ENCODE measurements around the gene TAF8. TPM values are rescaled to one million over a fixed set of nuclear protein-coding genes. Genes with fewer than 3 reads are reported as not detected.

TAF8 gene
- polyA plus RNA-seq, 6 donors from 2014 or later, result 10.3 to 25.6 (median 18.6) TPM

DNA sequence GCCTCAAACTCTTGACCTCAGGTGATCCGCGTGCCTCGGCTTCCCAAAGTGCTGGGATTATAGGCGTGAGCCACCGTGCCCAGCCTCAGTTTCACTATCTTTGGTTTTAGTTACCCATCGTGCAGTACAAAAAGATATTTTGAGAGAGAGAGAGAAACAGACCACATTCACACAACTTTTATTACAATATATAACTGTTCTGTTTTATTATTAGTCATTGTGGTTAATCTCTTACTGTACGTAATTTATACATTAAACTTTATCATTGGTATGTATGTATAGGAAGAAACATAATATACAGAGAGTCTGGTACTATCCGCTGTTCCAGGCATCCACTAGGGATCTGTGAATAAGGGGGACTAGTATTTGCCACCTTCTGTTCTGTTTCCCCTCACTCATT lies 29.4 kb upstream of the TAF8 start:
- H3K4me3 Mint-ChIP-seq, result peak overlapping the region in 6 of 8 donors; percentile 73 to 86 (median 77)

DNA sequence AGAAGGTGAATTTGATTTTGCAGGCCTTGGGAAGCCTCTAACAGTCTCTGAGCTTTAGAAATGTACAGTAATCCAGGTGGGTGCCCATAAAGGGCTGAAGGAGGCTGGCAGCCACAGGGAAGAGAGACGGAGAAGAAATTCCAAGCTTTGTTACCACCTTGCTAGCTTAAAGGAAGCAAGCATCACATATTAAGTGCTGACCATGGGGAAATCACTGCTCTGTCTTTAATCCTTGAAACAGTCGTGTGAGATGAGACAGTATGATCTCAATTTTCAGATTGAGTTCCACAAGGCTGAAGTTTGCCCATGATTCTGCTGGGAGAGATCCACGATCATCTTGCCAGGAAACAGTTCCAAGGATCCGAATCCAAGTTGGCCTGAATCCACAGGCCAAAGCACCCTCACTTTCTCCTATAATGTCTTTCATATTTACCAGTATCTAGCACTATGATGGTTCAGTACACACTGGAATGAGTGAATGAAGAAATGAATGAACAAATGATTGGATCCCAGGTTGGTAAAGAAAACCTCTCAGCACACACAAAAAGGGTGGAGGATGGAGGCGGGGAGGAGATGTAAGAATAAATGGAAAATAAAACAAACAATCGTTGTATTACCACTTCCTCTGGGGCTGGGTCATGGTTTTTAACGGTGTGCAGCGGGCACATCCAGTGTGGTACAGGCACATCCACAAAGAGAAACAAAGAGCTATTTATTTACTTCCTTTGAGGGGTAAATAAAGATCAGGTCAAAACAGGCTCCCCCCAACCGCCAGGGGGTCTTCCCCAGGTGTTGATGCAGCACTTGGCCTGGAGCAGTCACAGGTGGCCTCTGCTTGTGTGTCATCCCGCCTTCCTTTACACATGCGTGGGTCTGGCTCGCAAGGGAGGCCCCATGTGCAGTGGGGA lies 28.2 kb upstream of the TAF8 start:
- H3K36me3 Mint-ChIP-seq, result no peaks in the 10 kb centered on the region

More for the DNA sequence above, 29.4 kb upstream of the TAF8 start:
- Mint-ChIP-seq H3K9me3 (no peaks in the 10 kb centered on the region), H3K4me1 (peaks cover 56 to 81% (median 60%) of the 10 kb centered on the region in 3 donors), H3K27me3 (no peaks in the 10 kb centered on the region), H3K27ac (peak overlapping the region; percentile 22 to 97 (median 88)), H3K36me3 (no peaks in the 10 kb centered on the region)
- ATAC-seq (ENCODE audit: low read depth in 2 of 2), result no peak
- no peak for DNase-seq

DNA sequence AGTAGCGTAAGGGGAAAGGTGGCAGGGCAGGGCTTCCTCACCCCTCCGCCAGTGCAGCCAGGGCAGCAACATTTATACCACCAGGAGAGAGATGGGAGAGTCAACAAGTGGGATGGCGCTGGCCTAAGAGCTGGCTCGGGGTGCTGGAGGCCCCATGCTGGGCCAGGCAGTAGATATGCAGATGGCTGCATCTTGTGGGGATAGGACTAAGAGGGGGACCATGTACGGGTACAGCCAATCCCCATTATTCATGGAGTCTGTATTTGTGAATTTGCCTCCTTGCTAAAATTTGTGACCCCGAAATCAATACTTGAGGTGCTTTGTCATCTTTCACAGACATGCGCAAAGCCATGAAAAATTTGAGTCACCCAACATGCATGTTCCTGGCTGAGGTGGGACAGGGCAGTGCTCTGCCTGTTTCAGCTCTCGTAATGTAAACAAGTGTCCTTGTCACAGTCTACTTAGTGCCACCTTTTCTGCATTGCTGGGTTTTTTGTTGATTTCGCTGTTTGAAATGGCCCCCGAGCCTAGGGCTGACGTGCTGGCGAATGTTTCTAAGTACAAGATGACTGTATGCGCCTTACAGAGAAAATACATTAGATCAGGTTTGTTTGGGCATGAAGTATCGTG lies 27.5 kb upstream of the TAF8 start:
- peaks cover 65 to 96% (median 71%) of the 10 kb centered on the region in 3 donors for H3K4me1 Mint-ChIP-seq
- peak overlapping the region; percentile 50 to 89 (median 81) for H3K4me3 Mint-ChIP-seq
- H3K27me3 Mint-ChIP-seq, result no peaks in the 10 kb centered on the region
- no peak for ATAC-seq (ENCODE audit: low read depth in 2 of 2)
- H3K27ac Mint-ChIP-seq, result peak overlapping the region; percentile 88 to 97 (median 92)
- no peaks in the 10 kb centered on the region for H3K36me3 Mint-ChIP-seq
- no peaks in the 10 kb centered on the region for H3K9me3 Mint-ChIP-seq
- no peak for DNase-seq

More for the DNA sequence above, 28.2 kb upstream of the TAF8 start:
- H3K27me3 Mint-ChIP-seq, result no peaks in the 10 kb centered on the region
- H3K4me3 Mint-ChIP-seq, result peak overlapping the region; percentile 50 to 89 (median 81)
- peak overlapping the region; percentile 86 to 97 (median 95) for H3K27ac Mint-ChIP-seq
- peaks cover 62 to 92% (median 65%) of the 10 kb centered on the region in 3 donors for H3K4me1 Mint-ChIP-seq
- peak; percentile 69 to 72 for ATAC-seq (ENCODE audit: low read depth in 2 of 2)
- no peaks in the 10 kb centered on the region for H3K9me3 Mint-ChIP-seq
- peak; percentile 84 for DNase-seq

DNA sequence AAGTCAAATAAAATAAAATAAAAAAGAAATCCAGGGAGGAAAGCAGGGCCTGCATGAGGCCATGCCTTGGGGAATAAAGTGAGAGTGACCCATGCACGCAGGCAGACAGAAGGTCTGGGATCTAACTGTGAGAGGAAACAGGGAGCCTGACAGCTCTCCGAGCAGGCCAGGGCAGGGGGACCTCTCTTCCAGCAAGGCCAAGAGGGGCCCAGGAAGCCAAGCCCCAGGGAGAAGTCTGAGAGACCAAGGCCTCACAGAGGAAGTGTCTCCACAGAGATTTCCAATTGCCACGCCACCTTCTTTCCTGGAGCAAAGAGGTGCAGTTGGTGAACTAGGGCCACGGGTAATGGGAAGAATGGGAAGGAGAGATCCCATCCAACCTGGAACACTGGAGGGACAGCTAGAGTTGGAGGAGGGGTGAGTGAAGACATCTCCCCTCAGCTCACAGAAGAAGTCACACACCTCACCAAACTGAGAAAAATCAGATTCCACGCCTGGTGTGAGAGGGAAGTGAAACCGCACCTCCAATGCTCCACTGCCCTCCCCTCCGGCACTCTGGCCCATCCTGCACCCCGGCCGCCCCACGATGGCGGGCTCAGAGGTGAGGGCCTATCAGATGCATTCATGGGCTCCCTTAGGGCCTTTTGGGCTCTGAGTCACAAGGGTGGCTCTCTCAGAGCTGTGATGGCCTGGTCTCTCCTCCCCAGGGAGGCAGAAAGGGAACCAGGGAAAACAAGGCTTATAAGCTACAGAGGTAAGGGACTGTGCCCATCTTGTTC lies 25.1 kb upstream of the TAF8 start:
- H3K9me3 Mint-ChIP-seq, result no peaks in the 10 kb centered on the region
- ATAC-seq (ENCODE audit: low read depth in 2 of 2), result peak; percentile 81 to 84
- peak; percentile 90 for DNase-seq
- H3K36me3 Mint-ChIP-seq, result no peaks in the 10 kb centered on the region
- peaks cover 84 to 98% (median 87%) of the 10 kb centered on the region in 3 donors for H3K4me1 Mint-ChIP-seq
- peak overlapping the region; percentile 88 to 99 (median 97) for H3K27ac Mint-ChIP-seq
- no peaks in the 10 kb centered on the region for H3K27me3 Mint-ChIP-seq
- peak overlapping the region; percentile 41 to 90 (median 81) for H3K4me3 Mint-ChIP-seq

DNA sequence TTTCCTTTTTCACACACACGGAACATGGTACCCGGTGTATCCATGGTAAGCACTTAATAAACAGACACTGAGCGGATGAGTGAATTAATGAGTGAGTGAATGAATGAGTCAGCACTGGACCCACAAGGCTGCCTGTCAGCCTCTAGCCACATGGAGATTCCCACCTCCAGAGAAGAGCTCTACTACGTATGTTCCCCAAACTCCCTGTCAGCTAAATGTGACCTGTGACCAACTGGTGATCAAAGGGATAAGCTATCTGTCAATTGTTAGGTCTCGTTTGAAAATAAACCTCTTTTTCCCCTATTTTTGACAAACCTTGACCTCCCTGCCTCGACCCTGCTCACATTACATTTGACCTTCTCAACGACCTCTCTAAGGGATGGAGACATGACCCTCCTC lies 24.5 kb upstream of the TAF8 start:
- no peaks in the 10 kb centered on the region for H3K9me3 Mint-ChIP-seq
- H3K27me3 Mint-ChIP-seq, result no peaks in the 10 kb centered on the region
- peak overlapping the region; percentile 41 to 90 (median 81) for H3K4me3 Mint-ChIP-seq
- DNase-seq (no peak), ATAC-seq (ENCODE audit: low read depth in 2 of 2) (no peak)
- H3K27ac Mint-ChIP-seq, result peak overlapping the region; percentile 88 to 99 (median 97)
- no peaks in the 10 kb centered on the region for H3K36me3 Mint-ChIP-seq
- peaks cover 84 to 97% (median 87%) of the 10 kb centered on the region in 3 donors for H3K4me1 Mint-ChIP-seq

DNA sequence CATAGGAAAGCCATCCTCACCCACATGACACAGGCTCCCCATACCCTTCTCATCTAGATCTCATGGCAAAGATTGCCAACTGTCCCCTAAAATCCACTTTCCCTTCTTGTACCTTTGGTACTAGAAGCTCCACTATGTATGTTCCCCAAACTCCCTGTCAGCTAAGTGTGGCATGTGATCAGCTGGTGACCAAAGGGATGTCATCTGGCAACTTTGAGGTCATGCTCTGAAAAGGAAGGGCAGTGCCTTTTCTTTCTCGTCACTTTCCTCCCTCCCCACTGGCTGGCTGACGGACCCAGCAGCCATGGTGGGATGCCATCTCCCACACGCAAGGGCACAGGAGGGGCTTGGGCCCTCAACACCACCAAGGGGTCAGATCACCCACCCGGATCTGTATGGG lies 23.8 kb upstream of the TAF8 start:
- peaks cover 85 to 97% (median 87%) of the 10 kb centered on the region in 3 donors for H3K4me1 Mint-ChIP-seq
- H3K27me3 Mint-ChIP-seq, result no peaks in the 10 kb centered on the region
- peak overlapping the region; percentile 8 to 85 (median 70) for H3K4me3 Mint-ChIP-seq
- H3K36me3 Mint-ChIP-seq, result no peaks in the 10 kb centered on the region
- no peaks in the 10 kb centered on the region for H3K9me3 Mint-ChIP-seq
- ATAC-seq (ENCODE audit: low read depth in 2 of 2) (no peak), DNase-seq (no peak)
- peak overlapping the region; percentile 88 to 99 (median 96) for H3K27ac Mint-ChIP-seq

DNA sequence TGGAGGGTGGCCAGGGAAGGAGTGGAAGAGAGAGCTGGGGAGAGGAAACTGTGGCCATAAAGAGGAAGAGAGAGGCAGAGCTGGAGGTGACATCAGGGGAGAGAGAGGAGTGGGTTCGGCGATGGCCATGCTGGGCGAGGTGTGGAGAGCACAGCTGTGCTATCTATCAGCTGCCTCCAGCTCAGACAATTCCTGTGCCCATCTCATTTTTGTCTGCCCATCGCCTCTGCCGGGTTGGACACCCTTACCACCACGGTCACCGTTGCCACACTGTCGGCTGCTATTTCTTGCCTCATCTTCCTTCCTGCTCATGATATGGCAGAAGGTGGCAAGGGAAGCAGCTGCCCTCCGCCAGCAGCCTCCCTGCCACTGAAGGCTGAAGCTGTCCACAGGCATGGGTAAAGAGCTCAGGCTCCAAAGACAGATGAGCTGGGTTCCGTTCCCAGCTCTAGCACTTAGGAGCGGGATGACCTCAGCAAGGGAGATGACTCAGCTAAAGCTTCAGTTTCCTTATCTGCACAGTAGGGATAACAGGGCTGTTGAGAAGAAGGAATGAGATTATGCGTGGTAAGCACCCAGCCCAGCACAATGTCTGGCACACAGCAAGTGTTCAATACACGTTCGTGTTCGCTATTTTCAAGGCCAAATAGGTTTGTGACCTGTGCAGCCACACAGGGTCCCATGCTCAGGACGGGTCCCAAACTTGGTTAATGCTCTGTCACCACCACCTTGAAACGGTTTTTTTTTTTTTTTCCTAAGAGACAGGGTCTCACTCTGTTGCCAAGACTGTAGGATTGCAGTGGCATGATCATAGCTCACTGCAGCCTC lies 21.9 kb upstream of the TAF8 start:
- Mint-ChIP-seq H3K4me1 (peaks cover 73 to 92% (median 78%) of the 10 kb centered on the region in 3 donors), H3K27me3 (no peaks in the 10 kb centered on the region), H3K9me3 (no peaks in the 10 kb centered on the region), H3K4me3 (peak overlapping the region; percentile 1 to 86 (median 62)), H3K36me3 (peaks cover 5 to 6% of the 10 kb centered on the region in 2 donors), H3K27ac (peak overlapping the region; percentile 87 to 96 (median 90))
- no peak for ATAC-seq (ENCODE audit: low read depth in 2 of 2)
- DNase-seq, result no peak

DNA sequence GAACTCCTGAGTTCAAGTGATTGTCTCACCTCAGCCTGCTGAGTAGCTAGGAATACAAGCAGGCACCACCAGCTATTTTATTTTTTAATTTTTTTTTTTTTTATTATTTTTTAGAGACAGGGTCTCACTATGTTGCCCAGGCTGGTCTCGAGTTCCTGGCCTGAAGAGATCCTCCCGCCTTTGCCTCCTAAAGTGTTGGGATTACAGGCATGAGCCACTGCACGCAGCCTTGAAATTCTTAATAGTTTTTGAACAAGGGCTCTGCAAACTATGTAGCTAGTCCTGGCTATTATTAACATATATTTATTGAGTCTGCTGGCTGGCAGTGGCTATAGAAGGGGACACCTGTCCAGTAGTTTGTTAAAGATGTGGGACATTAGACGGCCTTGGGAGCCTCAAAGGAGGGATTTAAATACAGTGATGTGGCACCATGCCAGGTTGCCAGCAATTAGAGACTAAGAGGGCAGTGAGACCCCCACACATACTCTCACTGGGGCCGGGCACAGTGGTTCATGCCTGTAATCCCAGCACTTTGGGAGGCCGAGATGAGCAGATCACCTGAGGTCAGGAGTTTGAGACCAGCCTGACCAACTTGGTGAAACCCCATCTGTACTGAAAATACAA lies 21.1 kb upstream of the TAF8 start:
- peak overlapping the region in 1 of 8 donors; percentile 74 for H3K4me3 Mint-ChIP-seq
- no peaks in the 10 kb centered on the region for H3K9me3 Mint-ChIP-seq
- peak overlapping the region in 4 of 6 donors; percentile 63 to 96 (median 84) for H3K27ac Mint-ChIP-seq
- no peak for DNase-seq
- peaks cover 5 to 6% of the 10 kb centered on the region in 2 donors for H3K36me3 Mint-ChIP-seq
- ATAC-seq (ENCODE audit: low read depth in 2 of 2), result no peak
- H3K27me3 Mint-ChIP-seq, result no peaks in the 10 kb centered on the region
- peaks cover 69 to 85% (median 74%) of the 10 kb centered on the region in 3 donors for H3K4me1 Mint-ChIP-seq

DNA sequence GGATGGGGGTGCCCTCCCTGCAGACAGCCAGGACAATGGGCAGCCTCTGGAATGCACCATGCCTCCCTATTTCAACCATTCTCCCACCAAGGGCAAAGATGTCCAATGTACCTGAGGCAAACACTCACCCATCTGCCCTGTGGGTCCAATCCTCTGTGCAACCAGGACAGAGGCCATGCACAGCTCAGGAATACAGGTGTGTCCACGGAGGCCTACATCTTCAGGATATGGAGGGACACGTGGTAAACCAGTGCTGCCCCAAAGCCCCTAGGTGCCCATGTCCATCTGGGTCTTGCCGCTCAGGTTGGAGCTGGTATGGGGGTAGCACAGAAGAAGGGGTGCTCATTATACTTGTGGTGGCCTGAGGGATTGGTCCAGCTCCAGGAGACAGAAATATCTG lies 20.4 kb upstream of the TAF8 start:
- no peak for DNase-seq
- no peak for ATAC-seq (ENCODE audit: low read depth in 2 of 2)
- Mint-ChIP-seq H3K4me1 (peaks cover 68 to 82% (median 76%) of the 10 kb centered on the region in 3 donors), H3K36me3 (peaks cover 6 to 7% of the 10 kb centered on the region in 2 donors), H3K4me3 (peak overlapping the region in 4 of 8 donors; percentile 12 to 74 (median 54)), H3K27ac (peak overlapping the region in 4 of 6 donors; percentile 15 to 85 (median 82)), H3K9me3 (no peaks in the 10 kb centered on the region), H3K27me3 (no peaks in the 10 kb centered on the region)

DNA sequence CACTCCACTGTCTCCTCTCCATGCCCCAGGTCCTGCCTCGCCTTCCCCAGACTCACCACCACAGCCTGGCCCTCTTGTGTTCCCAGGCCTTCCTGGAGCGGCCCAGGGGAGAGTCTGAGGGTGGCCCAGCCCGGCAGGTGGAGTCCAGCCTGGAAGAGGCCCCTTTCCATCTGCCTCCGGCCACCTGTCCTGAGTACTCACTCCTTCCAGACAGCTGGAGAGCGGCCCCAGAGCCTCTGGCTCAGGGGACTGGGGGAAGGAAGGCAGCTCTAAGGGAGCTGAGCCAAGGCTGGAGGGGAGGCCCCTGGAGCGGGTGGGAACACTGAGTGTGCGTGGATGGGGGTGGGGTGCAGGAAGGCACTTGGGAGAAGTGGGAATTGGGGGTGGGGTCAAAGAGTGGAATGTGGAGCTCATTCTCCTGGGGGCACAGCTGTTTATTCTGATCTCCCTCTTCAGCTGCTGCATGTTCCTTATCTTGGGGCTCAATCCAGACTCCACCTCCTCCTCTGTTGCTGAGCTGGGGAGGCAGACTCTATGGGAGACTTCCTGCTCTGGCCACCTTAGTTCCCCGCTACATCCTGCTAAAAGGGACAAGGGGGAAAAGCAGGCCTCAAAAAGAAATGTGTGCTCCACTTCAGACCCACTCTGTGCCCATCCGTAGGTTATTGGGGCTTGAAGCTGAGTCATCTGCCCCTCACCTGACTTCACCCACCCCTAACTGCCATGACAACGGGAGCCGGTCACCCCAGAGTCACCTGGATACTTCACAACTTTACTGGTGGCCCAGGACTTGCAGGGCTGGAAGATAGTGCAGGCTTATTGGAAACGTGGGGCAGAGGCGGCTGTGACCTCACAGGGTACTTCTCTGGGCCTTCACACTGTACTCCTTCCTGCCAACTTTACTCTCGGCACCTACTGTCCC lies 19.5 kb upstream of the TAF8 start:
- H3K27ac Mint-ChIP-seq, result peak overlapping the region; percentile 53 to 87 (median 82)
- H3K4me1 Mint-ChIP-seq, result peaks cover 63 to 77% (median 73%) of the 10 kb centered on the region in 3 donors
- peak overlapping the region in 7 of 8 donors; percentile 15 to 74 (median 47) for H3K4me3 Mint-ChIP-seq
- no peaks in the 10 kb centered on the region for H3K27me3 Mint-ChIP-seq
- peaks cover 6 to 11% of the 10 kb centered on the region in 2 donors for H3K36me3 Mint-ChIP-seq
- DNase-seq, result no peak
- no peaks in the 10 kb centered on the region for H3K9me3 Mint-ChIP-seq
- ATAC-seq (ENCODE audit: low read depth in 2 of 2), result no peak

DNA sequence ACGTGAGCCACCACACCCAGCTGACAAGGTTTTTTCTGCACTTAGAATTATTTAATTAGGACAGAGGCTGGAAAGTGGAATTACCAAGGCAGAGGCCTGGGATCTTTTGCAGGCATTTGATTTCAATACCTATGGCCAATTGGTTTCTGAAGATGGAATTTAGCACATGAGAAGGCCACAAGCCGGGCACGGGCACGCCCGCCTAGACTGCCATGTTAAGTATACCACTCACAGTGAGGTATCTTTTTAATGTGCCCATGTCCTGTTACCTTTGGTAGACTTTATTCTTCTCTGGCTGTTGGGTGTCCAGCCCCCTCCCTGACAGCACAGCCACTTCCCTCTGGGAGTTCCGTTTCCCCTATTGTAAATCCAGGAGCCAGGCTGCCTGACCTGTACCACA lies 18.0 kb upstream of the TAF8 start:
- Mint-ChIP-seq H3K27me3 (no peaks in the 10 kb centered on the region), H3K9me3 (no peaks in the 10 kb centered on the region), H3K36me3 (peaks cover 6 to 11% of the 10 kb centered on the region in 2 donors), H3K4me3 (peak overlapping the region in 4 of 8 donors; percentile 11 to 80 (median 72)), H3K27ac (peak overlapping the region in 3 of 6 donors; percentile 47 to 83 (median 74)), H3K4me1 (peaks cover 50 to 62% (median 58%) of the 10 kb centered on the region in 3 donors)
- ATAC-seq (ENCODE audit: low read depth in 2 of 2) (no peak), DNase-seq (no peak)

Data from naive B cell (primary cell).